Measurements from ENCODE around the gene UGCG.

The UGCG gene

GRCh38 chr9:111895996-111896941 lies at the start of gene UGCG:
UGCG (plus strand) TSS chr9:111896814; CDS start chr9:111897216, 402 bp downstream.
- ATAC-seq = peak; percentile 90
- TF ChIP-seq ZNF8 (CRISPR knock-in tag; IDR thresholded peaks at IDR 0.05) (no peak), ZFP3 (CRISPR knock-in tag; IDR thresholded peaks at IDR 0.05) (peak; percentile 56; the same call in 1 of the 2 replicates)

- no peak for TF ChIP-seq SNAI2 (CRISPR knock-in tag; IDR thresholded peaks at IDR 0.05)
- no peak for TF ChIP-seq GLIS3 (CRISPR knock-in tag; IDR thresholded peaks at IDR 0.05)
- ATAC-seq = peak; percentile 38; the same call in 1 of the 3 replicates
Observed at GRCh38 chr9:111851553-111851952, 45.1 kb upstream of the UGCG start.

- TF ChIP-seq RARB (CRISPR knock-in tag; IDR thresholded peaks at IDR 0.05) = no peak
- ATAC-seq = no peak
Observed at GRCh38 chr9:111852291-111852690, 44.3 kb upstream of the UGCG start.

GRCh38 chr9:111853450-111853827 lies 43.2 kb upstream of the UGCG start:
- ATAC-seq = no peak
- TF ChIP-seq CSDC2 (CRISPR knock-in tag; IDR thresholded peaks at IDR 0.05) = no peak
- TF ChIP-seq, protein P1, sequence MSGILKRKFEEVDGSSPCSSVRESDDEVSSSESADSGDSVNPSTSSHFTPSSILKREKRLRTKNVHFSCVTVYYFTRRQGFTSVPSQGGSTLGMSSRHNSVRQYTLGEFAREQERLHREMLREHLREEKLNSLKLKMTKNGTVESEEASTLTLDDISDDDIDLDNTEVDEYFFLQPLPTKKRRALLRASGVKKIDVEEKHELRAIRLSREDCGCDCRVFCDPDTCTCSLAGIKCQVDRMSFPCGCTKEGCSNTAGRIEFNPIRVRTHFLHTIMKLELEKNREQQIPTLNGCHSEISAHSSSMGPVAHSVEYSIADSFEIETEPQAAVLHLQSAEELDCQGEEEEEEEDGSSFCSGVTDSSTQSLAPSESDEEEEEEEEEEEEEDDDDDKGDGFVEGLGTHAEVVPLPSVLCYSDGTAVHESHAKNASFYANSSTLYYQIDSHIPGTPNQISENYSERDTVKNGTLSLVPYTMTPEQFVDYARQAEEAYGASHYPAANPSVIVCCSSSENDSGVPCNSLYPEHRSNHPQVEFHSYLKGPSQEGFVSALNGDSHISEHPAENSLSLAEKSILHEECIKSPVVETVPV (CRISPR knock-in tag; IDR thresholded peaks at IDR 0.05) = no peak

GRCh38 chr9:111854799-111855198 lies 41.8 kb upstream of the UGCG start:
- TF ChIP-seq, protein P2, sequence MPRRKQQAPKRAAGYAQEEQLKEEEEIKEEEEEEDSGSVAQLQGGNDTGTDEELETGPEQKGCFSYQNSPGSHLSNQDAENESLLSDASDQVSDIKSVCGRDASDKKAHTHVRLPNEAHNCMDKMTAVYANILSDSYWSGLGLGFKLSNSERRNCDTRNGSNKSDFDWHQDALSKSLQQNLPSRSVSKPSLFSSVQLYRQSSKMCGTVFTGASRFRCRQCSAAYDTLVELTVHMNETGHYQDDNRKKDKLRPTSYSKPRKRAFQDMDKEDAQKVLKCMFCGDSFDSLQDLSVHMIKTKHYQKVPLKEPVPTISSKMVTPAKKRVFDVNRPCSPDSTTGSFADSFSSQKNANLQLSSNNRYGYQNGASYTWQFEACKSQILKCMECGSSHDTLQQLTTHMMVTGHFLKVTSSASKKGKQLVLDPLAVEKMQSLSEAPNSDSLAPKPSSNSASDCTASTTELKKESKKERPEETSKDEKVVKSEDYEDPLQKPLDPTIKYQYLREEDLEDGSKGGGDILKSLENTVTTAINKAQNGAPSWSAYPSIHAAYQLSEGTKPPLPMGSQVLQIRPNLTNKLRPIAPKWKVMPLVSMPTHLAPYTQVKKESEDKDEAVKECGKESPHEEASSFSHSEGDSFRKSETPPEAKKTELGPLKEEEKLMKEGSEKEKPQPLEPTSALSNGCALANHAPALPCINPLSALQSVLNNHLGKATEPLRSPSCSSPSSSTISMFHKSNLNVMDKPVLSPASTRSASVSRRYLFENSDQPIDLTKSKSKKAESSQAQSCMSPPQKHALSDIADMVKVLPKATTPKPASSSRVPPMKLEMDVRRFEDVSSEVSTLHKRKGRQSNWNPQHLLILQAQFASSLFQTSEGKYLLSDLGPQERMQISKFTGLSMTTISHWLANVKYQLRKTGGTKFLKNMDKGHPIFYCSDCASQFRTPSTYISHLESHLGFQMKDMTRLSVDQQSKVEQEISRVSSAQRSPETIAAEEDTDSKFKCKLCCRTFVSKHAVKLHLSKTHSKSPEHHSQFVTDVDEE (CRISPR knock-in tag; IDR thresholded peaks at IDR 0.05) = no peak
- TF ChIP-seq ZFP30 (CRISPR knock-in tag; IDR thresholded peaks at IDR 0.05) = no peak
- no peak for TF ChIP-seq ZFP3 (CRISPR knock-in tag; IDR thresholded peaks at IDR 0.05)
- no peak for TF ChIP-seq BACH2 (CRISPR knock-in tag; IDR thresholded peaks at IDR 0.05; ENCODE audit: borderline replicate concordance)
- TF ChIP-seq TOX (CRISPR knock-in tag; IDR thresholded peaks at IDR 0.05; ENCODE audit: borderline replicate concordance) = no peak
- no peak for TF ChIP-seq PPARA (CRISPR knock-in tag; IDR thresholded peaks at IDR 0.05; ENCODE audit: borderline replicate concordance)
- TF ChIP-seq, protein P1 (CRISPR knock-in tag; IDR thresholded peaks at IDR 0.05) = no peak
- TF ChIP-seq SNAI2 (CRISPR knock-in tag; IDR thresholded peaks at IDR 0.05) = no peak
- TF ChIP-seq ZNF8 (CRISPR knock-in tag; IDR thresholded peaks at IDR 0.05) = no peak
- TF ChIP-seq TCF4 (CRISPR knock-in tag; IDR thresholded peaks at IDR 0.05; ENCODE audit: borderline replicate concordance) = no peak
- TF ChIP-seq ARNTL (CRISPR knock-in tag; IDR thresholded peaks at IDR 0.05; ENCODE audit: borderline replicate concordance, low read depth) = no peak
- no peak for TF ChIP-seq ZNF70 (CRISPR knock-in tag; IDR thresholded peaks at IDR 0.05)
- no peak for TF ChIP-seq RARB (CRISPR knock-in tag; IDR thresholded peaks at IDR 0.05)
- TF ChIP-seq, protein P3, sequence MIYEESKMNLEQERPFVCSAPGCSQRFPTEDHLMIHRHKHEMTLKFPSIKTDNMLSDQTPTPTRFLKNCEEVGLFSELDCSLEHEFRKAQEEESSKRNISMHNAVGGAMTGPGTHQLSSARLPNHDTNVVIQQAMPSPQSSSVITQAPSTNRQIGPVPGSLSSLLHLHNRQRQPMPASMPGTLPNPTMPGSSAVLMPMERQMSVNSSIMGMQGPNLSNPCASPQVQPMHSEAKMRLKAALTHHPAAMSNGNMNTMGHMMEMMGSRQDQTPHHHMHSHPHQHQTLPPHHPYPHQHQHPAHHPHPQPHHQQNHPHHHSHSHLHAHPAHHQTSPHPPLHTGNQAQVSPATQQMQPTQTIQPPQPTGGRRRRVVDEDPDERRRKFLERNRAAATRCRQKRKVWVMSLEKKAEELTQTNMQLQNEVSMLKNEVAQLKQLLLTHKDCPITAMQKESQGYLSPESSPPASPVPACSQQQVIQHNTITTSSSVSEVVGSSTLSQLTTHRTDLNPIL (CRISPR knock-in tag; IDR thresholded peaks at IDR 0.05; ENCODE audit: low read depth) = no peak
- TF ChIP-seq ZNF565 (CRISPR knock-in tag; conservative IDR thresholded peaks at IDR 0.05; ENCODE audit: low read depth) = no peak
- no peak for TF ChIP-seq GLIS3 (CRISPR knock-in tag; IDR thresholded peaks at IDR 0.05)
- no peak for TF ChIP-seq ISL1 (CRISPR knock-in tag; IDR thresholded peaks at IDR 0.05)
- no peak for TF ChIP-seq ZC3H10 (CRISPR knock-in tag; IDR thresholded peaks at IDR 0.05)
- no peak for TF ChIP-seq CSDC2 (CRISPR knock-in tag; IDR thresholded peaks at IDR 0.05)
- no peak for TF ChIP-seq OSR1 (CRISPR knock-in tag; IDR thresholded peaks at IDR 0.05)

More at GRCh38 chr9:111854799-111855198, 41.8 kb upstream of the UGCG start:
- ATAC-seq = no peak
